Superior temporal gyrus (tissue), 1 donor: ENCODE results near the gene ZNF821.
"Not testable (repeated sequence)": the region's sequence is repeated elsewhere in the genome, so short reads cannot be mapped to it uniquely, and the experiment has no call there.

ENCODE experiments used
- DNase-seq: peaks from one replicate; pipeline ENCODE4 v3.0.0-alpha.2; 2016; ENCODE audit errors: extremely low spot score

ZNF821 gene, protein sequence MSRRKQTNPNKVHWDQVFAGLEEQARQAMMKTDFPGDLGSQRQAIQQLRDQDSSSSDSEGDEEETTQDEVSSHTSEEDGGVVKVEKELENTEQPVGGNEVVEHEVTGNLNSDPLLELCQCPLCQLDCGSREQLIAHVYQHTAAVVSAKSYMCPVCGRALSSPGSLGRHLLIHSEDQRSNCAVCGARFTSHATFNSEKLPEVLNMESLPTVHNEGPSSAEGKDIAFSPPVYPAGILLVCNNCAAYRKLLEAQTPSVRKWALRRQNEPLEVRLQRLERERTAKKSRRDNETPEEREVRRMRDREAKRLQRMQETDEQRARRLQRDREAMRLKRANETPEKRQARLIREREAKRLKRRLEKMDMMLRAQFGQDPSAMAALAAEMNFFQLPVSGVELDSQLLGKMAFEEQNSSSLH

DNA sequence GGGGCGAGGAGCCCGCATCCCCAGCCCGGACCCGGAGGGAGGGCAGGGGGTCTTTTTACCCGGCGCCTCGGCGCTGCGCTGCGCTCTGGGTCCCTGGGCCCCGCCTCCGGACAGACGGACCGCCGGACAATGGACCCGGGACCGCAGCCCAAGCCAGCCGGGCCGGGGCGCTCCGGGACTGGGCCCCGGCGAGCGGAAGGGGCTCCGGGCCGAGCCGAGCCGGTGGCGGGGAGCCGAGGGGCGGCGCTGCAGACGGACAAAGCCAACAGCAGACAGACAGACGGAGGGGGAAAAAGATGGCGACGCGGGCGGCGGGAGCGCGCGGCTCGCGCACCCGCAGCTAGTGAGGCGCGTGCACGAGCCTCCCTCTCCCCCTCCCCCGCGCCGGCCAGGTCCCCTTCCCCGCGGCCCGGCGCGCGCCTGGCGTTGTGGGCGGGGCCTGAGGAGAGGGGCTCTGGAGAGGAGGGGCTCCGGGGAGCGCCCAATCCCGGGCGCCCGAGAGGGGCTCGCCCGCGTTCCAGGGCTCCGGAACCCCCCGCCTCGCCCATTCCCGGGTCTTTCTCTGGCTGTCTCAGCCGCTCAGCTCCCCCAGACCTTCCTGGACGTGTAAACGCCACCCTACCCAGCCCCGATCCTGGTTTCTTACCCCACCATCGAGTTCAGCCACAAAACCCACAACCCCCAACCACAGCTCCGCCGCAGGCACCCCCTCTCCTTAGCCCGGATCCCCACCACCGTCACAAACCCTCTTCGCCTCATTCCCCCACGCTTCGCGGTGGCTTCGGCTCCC is at the start of gene ZNF821:
ZNF821 (minus strand) TSS at position 334 of the 790 bp plus-strand sequence. CDS start 4,236 bp downstream, outside the sequence.
- peak; percentile 72 for DNase-seq

DNA sequence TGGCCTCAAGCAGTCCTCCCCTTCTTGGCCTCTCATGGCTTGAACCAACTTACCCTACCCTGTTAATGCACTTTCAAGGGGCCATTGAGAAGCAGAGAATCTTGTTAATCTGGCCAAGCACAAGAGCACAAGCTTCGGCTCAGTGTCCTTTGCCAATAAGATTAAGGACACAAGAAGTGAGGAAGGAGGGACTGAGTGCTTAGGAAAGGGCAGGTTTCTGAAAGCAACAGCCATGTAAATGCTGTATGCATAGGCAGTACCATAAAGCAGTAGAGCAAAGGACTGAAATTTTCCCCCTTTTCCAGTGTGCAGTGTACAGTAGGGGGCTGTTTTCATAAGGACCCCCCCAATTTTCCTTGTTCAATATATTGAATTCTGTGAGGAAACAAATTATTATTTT is 49.0 kb upstream of the ZNF821 start:
- no peak for DNase-seq

DNA sequence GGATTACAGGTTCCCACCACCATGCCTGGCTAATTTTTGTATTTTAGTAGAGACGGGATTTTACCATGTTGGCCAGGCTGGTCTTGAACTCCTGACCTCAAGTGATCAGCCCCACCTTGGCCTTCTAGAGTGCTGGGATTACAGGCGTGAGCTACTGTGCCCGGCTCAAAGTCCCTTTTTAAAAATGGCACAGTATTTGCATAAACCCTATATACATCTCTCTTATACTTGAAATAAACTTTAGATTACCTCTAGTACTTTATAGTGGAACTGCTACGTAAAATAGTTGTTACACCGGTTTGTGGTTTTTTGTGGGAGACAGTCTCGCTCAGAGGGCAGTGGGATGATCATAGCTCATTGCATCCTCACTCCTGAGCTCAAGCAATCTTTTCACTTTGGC is 47.6 kb upstream of the ZNF821 start:
- no peak for DNase-seq

DNA sequence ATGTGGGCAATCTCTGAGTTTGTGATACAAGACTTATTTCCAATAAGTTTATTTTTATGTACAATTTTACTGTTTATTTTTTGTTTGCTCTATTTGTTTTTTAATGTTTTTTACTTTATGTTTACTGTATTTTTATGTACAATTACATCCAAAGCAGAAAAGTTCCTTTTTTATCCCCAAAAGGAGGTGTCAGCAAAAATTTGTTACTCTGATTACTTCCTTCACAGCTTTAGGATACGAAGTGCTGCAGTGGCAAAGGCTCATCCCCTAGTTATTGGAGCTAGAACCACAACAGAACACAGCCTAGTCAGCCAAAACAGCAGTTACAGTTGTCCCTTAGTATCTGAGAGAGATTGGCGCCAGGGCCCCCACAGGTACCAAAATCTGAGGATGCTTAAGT is 47.0 kb upstream of the ZNF821 start:
- DNase-seq = no peak

DNA sequence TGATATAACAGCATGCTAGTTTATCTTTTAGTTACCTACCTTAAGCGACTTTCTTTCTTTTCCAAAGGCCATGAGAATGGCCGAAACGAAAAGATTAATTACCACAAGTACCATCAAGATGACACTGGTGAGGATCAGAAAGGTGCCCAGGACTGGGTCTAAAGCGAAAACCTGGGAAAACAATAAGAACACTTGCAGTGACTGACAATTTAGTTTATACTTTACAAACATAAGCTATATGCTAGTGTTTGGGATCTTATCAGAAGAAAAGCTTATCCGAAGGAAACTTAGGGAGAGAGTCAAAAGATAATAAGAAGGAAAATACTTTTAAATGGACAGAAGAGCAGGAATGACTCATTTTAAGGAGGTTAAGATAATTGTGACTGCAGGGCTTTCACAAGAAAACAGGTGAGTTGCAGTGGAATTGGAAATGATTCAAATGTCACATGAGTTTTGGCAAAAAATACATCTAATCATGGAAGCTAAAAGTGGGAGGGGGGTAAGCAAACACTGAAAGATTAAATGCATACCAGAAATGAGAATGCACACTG is 46.1 kb upstream of the ZNF821 start:
- no peak for DNase-seq

DNA sequence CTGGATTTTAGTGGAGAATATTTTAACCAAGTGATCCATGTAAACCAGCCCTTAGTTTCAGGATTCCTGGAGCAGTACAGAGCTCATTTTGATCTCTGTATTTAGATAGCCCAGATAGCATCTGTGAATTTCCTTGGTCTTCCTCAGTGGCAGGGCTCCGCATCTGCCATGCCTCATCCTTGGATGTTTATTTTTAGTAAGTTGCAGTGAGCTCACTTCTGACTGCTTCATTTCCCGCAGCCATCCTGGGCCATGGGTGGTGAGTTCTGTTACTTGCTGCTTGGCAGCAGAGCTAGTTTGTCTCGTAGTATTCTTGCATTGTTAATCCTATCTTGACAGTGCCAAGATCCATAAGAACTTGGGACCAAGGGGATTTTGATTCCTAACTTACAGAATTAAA is 45.1 kb upstream of the ZNF821 start:
- DNase-seq = no peak

DNA sequence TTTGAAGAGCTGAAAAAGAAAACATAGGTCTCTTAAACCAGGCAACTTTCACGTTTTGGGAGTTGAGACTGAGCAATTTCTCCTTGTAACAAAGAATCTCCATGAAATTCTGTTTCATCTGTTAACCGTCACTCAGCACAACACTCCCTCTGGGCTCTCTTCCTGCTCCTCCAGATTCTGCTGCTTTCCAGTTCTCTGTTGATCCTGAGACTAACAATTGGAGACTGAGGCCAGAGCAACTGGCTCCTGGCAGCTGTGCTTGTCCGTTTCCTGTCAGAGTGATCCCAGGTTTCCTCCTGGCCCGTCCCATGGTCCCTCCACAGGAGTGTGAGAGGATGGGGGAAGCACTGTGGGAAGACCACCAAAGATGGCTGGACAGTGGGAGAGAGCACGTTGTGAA is 43.8 kb upstream of the ZNF821 start:
- no peak for DNase-seq

DNA sequence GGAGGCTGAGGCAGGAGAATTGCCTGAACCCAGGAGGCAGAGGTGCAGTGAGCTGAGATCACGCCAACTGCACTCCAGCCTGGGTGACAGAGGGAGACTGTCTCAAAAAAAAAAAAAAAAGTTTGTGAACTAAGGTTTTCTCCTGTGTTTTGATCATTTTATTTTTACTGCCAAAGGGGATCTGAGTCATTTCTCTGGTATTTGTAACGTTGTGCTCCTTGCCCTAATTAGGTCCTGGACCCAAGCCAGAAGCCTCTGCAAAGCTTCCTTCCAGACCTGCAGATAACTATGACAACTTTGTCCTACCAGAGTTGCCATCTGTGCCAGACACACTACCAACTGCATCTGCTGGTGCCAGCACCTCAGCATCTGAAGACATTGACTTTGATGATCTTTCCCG is 43.4 kb upstream of the ZNF821 start:
- no peak for DNase-seq

DNA sequence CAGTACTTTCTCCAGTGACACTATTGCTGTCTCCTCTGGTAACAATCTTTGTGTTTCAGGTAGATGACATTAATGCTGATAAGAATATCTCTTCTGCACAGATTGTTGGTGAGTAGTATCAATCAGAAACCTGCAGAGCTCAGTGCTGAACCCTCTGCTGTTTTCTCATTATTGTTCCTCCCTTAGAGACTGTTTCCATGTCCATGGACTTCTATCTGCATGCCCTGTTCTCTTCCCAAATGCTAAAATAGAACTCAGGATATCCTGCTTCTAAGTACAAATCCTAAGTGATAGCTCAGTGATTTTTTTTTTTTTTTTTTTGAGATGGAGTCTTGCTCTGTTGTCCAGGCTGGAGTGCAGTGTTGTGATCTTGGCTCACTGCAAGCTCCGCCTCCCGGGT is 40.7 kb upstream of the ZNF821 start:
- no peak for DNase-seq

DNA sequence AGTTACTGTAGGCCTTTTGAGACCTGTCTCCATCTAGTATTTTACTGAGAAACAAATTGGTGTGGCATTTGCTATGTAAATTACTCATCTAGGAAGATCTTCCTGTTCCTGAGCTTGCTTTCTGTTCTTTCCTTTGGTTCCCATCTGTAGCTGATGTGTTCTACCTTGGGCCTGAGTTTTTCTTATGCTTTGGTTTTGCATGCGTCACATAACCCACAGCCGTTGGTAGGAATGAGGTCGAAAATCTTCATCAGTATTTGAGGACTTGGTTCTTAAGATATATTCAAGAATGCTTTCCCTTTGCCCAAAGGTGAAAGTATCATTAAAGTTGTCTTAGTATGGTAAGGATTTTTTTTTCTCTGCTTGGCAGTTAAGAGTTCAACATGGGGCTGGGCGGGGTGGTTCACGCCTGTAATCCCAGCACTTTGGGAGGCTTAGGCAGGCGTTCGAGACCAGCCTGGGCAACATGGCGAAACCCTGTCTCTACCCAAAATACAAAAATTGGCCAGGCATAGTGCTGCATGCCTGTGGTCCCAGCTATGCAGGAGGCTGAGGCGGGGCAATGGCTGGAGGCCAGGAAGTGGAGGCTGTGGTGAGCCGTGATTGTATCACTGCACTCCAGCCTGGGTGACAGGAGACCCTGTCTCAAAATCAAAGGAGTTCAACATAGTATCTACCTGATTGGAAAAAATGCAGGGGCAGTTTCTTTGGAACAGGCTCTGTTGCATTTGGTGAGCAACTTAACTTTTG is 40.1 kb upstream of the ZNF821 start:
- DNase-seq = no peak

DNA sequence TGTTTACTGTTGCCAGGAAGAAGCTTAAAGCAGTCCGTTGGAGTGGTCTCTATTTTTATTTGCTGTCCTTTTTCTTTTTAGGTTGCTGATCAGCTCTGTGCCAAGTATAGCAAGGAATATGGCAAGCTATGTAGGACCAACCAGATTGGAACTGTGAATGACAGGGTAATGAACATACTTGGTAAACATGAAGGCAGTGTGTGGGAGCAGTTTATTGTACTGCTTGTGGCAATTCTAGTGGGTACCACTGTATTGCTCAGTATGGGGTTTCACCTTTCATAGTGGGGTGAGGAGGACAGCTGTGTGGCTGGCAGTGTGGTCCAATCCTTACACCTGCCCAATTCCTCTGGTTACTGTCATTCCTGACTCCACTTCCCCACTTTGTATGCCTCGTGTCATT is 36.7 kb upstream of the ZNF821 start:
- no peak for DNase-seq

DNA sequence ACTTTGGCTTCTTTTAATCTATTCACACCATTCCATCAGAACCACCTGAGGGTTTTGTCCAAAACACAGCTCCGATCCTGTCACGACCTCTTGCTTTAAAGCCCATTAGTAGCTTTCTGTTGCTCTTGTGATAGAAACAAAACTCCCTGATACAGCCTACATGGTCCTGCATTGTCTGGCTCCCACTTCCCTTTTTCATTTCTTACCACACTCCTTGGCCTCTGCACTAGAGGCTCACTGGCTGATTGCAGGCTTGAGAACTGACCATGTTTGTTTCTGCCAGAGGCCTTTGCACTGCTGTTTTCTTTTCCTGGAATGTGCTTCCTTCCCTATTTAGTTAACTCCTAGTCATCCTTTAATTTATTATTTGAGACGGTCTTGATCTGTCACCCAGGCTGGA is 35.1 kb upstream of the ZNF821 start:
- no peak for DNase-seq

DNA sequence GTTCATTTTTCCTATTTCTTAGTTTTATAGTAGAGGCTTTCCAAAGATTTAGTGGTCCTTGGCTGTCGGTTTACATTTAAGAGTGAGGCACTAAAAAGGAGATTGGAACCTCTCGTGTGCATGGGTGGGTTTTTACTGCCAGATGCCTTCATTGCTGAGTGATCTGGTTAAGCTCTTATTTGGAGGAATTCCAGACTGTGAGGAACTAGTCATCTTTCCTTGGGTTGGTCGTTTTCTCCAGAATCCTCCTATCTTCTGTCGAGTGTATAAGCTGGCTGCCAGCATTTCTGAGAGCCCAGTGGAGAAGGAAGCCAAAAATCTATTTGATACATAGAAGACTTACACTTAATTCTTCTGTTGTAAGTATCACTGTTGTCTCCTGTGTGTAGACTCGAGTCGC is 33.9 kb upstream of the ZNF821 start:
- DNase-seq = no peak

DNA sequence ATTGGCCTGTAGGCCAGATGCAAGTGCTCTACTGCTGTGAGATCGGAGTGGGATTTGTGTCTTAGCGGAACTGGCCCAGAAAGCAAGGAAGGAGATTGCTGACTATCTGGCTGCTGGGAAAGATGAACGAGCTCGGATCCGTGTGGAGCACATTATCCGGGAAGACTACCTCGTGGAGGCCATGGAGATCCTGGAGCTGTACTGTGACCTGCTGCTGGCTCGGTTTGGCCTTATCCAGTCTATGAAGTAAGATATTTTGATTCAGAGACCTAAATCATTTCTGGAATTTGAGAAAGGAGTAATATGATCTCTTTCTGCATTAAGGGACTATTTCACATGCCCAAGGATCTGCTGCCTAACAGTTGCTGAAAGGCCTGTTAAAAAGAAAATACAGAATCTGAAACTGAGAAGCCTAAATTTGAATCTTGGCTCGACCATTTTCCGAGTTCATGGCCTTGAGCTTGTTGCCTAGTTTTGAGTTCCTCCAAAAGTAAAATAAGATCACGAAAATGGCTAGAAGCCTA is 32.5 kb upstream of the ZNF821 start:
- no peak for DNase-seq

DNA sequence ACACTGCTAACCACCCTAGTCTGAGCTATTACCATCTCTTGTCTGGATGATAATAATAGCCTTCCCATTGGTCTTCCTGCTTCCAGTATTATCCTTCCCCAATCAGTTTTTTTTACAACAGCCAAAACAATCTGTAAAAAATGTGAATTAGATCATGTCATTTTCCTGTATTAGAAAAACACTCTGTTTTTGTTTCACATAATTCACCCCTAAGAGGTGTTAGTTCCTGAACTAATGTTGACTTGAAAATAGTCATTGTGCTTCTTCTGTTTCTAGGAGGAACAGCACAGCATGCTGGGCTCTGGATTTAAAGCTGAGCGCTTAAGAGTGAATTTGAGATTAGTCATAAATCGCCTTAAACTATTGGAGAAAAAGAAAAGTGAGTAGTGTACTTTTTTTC is 31.4 kb upstream of the ZNF821 start:
- DNase-seq = no peak

DNA sequence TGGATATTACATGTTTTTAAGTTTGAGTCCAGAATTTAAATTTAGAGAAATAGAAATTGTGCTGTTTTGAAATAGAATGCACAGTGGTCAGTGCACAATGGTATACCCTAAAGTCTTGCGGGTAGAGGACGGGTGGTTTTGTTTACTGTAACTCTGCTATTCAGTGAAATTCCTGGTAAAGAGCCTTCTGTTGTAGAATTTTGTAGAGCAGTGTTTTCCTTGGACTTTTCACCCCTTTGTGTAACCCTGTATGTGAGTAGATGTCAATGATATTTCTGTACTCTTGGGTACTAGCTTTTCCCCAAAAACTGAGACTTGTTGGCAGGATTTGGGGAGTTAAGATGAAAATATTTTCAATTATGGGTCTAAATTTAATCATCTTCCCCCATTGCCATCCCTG is 30.8 kb upstream of the ZNF821 start:
- no peak for DNase-seq

DNA sequence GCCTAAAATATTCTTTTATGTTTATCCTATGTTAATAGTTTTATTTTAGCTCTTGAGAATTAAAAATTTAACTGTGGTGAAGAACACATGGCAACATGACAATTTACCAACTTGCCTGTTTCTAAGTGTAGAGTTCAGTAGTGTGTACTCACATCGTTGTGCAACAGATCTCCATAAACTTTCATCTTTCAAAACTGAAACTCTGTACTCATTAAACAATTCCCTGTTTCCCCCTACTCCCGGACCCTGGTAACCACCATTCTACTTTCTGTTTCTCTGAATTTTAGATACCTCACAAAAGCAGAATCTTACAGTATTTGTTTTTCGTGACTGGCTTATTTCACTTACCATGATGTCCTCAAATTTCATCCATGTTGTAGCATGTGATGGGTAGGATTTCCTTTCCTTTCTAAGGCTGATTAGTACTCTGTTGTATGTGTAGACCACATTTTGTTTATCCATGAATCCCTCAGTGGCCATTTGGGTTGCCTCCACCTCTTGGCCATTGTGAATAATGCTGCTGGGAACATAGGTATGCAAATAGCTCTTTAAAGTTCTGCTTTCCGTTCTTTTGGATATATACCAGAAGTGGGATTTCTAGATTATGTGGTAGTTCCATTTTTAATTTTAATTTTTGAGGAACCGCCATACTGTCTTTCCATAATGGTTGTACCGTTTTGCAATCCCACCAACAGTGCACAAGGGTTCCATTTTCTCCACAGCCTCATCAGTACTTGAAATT is 28.7 kb upstream of the ZNF821 start:
- DNase-seq = no peak

DNA sequence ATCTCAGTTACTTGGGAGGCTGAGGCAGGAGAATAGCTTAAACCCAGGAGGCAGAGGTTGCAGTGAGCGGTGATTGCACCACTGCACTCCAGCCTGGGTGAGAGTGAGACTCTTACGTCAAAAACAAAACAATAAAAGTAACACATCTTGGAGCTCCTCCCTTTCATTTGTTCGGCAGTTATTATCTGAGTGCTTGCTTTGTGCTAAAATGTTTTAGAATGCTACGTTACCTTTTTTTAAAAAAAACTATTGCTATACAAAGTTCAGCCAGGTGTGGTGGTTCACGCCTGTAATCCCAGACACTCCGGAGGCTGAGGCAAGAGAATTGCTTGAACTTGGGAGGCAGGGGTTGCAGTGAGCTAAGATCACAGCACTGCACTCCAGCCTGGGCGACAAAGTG is 27.1 kb upstream of the ZNF821 start:
- DNase-seq = no peak

DNA sequence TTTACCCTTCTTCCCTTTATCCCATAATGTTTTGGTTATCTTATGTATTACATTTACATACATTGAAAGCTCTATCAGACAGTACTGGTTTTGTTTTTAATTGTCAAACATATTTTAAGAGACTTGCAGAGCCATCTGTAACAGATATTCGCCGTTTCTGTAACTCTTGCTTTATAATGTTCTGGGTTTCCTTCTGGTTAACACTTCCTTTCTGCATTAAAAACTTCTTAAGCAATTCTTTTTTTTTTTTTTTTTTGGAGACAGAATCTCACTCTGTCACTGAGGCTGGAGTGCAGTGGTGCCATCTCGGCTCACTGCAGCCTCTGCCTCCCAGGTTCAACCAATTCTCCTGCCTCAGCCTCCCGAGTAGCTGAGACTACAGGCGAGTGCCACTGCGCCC is 21.8 kb upstream of the ZNF821 start:
- DNase-seq = not testable (repeated sequence)

DNA sequence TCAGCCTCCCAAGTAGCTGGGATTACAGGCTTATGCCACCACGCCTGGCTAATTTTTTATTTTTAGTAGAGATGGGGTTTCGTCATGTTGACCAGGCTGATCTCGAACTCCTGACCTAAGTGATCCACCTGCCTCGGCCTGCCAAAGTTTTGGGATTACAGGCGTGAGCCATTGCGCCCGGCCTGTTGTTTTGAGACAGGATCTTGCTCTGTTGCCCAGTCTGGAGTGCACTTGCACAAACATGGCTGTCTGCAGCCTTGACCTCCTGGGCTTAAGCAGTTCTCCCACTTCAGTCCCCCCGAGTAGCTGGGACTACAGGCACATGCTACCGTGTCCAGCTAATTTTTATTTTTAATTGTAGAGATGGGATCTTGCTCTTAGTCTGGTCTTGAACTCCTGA is 20.3 kb upstream of the ZNF821 start:
- DNase-seq = no peak

DNA sequence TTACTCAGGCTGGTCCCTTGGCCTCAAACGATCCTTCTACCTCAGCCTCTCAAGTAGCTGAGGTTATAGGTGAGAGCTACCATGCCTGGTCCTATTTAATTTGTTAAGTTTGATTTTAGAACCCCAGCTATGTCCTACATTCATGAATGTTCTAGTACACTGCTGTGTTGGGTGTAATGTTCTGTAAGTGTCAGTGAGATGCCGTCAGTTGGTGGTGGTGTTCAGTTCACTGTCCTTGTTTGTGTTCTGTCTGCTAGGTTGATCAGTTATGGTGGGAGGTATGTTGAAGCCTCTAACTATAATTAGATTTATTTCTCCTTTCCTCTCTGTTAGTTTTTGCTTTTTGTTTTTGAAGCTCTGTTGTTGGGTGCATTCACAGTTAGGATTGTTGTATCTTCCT is 19.6 kb upstream of the ZNF821 start:
- DNase-seq = no peak
